ENCODE data around the gene CNPY1.
"Not testable (repeated sequence)": the region's sequence is repeated elsewhere in the genome, so short reads cannot be mapped to it uniquely, and the experiment has no call there.

Gene CNPY1

DNA sequence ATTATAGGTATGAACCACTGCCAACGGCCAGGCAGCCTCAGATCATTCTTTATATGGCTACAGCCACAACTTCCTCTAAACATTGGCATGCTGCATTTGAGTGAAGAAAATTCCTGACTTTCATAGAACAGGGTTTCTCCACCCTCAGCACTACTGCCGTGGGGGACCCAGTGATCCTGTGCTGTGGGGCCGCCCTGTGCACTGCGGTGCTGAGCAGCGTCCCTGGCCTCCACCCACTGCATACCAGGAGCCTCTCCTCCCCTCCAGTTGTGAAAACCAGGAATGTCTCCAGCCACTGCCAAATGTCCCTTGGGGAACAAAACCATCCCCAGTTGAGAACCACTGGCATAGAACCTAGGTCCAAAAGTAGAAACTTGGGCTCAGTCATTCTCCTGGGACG, 15.8 kb downstream of the CNPY1 start:
- DNase-seq, result no peak

DNA sequence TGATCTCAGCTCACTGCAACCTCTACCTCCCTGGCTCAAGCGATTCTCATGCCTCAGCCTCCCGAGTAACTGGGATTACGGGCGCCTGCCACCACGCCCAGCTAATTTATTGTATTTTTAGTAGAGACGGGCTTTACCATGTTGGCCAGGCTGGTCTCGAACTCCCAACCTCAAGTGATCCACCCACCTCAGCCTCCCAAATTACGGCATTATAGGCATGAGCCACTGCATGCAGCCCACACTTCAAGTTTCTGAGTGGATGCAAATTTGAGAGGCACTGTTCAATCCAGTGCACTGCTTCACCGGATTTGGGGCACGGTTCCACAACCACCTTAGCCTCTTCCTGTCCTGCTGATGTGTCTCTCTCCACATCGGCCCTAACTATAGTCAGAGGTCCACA, 16.5 kb downstream of the CNPY1 start:
- DNase-seq, result no peak

DNA sequence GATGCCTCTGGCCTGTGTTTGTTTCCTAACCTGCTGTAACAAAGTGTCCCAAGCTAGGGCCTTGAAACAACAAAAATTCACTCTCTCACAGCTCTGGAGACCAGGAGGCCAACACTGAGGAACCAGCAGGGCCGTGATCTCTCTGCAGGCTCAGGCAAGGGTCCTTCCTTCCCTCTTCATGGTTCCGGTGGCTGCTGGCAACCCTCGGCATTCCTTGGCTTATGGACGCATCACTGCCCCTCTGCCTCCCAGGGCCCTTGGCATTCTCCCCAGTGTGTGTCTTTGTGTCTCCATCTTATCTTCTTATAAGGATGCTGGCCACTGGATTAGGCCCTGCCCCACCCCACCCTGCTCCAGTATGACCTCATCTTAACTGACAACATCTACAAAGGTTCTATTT, 17.0 kb downstream of the CNPY1 start:
- DNase-seq, result no peak

DNA sequence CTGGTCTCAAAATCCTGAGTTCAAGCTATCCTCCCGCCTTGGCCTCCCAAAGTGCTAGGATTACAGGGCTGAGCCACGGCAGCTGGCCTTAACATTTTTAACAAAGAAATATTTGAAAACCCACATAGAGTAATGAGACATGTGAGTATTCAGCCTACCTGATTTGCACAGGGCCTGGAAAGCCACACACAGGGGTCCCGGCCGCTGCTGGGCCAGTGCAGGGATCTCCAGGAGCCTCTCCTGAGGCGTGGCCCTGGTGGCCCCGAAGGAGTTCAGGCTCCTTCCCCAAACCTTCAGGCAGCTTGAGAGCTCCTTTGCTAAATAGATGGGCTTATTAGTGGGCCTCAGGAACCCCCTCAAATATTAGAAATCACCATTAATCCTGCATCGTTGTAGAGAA, 18.7 kb downstream of the CNPY1 start:
- no peak for DNase-seq

DNA sequence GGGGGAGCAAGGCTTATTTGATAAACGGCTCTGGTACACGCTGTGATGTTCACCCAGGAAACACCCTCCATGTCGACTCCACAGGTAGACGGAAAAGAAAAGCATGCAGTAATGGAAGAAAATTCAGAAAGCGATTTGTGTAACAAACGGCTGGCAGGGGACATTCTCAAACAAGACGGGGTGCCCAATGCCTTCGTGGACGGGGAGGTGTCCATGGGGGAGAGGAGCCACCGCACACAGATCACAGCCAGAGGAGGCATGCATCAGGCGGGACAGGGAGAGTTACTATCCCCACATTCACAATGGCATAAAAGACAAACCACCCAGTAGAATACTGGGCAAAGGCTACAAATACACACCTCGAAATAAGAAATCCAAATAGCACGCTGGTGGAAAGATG, 20.1 kb downstream of the CNPY1 start:
- DNase-seq, result no peak

DNA sequence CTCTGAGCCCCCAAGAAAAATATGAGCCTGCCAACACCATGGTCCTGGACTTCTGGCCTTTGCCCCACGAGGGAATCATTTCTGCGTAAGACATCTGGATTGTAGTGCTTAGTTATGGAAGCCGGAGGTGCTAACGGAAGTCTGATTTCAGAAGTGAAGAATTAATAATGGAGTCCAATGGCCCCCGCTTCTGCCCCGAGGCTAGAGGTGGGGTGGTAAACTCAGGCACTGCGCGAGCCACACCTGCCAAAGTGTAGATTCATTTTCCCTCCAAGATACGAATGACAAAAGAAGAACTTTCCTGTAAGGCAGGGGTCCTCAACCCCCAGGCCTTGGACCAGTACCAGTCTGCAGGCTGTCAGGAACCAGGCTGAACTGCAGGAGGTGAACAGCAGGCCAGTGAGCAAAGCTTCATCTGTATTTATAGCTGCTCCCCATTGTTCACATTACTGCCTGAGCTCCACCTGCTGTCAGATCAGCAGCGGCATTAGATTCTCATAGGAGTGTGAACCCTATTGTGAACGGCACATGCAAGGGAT, 22.3 kb downstream of the CNPY1 start:
- DNase-seq, result no peak

DNA sequence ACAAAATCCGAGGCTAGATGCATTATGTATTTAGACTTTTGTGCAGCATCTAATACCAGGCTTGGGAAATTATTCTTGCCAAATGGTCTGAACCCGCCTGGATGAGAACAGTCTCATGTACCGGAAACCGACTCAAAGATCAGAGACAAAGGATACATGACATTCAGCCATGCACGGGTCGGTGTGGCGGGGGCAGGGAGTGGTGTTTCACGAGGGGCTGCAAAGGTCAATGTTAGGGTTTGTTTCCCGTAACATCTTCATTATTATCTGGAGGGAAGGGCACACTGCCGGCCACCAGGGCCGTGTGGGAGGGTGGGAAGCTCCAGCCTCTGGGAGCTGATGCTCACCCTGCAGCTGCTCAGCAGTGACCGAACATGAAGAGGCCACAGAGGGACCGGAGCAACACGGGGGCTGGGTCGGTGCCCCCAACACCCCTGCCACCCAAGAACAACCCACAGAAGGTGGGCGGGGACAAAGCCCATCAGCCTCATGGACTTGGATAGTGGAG, 23.1 kb downstream of the CNPY1 start:
- no peak for DNase-seq

DNA sequence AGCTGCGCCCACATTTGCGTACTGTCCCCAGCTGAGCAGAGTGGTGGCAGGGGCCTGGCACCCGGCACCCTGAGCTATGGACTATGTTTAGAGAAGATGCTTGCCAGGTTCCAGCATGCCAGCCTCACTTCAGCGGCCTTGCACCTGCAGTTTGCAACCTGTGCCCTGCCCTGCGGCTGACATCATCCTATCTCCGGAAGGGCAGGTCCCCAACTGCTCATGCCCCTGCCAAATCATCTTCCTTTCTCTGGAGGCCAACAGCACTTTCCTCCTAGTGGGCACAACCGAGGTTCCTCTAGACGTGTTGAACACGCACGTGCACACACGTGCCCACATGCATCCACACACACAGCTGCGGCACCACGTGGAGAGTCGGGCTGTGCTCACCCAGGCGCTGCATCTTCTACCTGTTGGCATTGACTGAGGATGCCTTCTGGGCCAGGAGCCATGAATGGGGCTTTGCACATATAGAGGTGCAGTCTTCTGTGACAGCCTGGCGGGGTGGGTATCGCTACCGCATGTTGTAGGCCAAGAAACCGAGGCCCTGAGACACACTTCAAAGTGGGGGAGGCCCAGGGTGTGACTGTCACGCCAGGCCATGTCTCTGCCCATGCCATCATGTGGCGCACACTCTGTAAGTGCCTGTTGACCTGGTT, 24.5 kb downstream of the CNPY1 start:
- DNase-seq, result no peak

DNA sequence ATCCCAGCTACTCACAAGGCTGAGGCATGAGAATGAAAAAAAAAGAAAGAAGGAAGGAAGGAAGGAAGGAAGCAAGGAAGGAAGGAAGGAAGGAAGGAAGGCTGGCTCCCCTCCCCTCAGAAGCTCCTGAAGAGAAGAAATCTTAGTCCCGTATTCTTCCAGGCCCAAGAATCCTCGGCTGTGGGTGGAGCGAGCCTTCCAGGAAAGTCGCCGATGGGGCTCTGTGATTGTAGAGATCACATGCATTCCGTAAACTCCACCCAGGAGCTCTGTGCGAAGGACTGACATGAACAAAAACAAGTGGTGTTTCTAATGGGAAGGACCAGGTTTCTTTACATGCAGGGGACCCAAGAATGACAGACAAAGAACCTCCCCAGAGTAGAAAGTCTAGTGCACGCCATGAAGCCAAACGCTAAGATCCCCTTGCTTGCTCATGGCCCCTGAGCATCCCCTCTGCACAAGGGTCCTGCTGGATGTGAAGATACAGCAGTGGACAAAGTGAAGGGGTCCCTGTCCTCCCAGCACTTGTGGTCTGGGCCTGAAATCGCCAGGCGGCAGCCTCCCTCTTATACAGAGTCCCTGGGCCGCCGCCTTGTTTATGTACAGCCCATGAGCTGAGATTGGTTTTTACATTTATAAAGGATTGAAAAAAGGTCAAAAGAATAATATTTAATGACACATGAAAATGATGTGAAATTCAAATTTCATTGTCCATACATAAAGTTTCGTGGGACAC, 25.2 kb downstream of the CNPY1 start:
- DNase-seq, result no peak

DNA sequence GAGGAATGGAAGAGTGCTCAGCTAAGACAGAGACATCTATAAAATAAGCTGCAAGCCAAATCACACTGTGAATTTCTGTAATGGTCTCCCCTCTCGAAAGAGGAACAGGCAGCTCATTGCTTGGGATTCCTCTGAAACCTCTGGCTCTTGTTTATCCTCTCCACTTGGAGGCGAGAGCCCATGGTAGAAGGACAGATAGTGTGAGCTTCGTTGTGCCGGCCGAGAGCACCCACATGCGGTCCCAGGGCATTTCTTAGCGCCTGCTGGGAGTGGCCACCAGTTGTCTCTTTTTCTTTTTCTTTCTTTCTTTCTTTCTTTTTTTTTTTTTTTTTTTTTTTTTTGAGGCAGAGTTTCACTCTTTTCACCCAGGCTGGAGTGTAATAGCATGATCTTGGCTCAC, 26.2 kb downstream of the CNPY1 start:
- DNase-seq, result no peak

DNA sequence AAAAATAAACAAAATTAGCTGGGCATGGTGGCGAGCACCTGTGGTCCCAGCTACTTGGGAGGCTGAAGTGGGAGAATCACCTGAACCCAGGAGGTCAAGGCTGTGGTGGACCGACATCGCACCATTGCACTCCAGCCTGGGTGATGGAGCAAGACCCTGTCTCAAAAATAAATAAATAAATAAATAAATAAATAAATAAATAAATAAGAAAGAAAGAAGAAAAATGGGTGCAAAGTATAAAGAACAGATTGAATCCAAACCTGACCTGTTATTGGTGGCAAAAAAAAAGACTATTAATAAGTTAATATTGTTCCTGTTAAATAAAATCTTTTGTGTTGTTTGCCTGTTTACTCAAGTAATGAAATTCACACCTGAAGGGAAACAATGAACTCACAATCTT, 27.0 kb downstream of the CNPY1 start:
- not testable (repeated sequence) for DNase-seq

DNA sequence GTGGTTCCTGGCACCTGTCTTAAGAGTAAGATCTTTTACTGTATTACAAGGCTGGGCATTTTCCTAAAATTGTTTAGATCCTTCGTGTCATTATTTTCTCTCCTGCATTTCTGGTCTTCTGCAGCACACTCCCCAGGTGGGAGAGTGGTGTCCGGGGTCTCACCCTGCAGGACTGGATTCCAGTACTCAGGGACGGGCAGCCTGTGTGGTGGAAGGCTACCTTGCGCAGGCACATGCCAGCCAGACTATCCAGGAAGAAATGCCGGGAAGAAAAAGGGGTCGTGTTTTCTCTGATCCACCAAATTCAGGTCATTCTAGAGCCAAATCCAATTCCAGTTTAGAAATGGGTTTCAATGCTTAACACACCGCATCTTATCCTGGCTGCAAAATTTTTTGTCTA, 27.7 kb downstream of the CNPY1 start:
- no peak for DNase-seq

DNA sequence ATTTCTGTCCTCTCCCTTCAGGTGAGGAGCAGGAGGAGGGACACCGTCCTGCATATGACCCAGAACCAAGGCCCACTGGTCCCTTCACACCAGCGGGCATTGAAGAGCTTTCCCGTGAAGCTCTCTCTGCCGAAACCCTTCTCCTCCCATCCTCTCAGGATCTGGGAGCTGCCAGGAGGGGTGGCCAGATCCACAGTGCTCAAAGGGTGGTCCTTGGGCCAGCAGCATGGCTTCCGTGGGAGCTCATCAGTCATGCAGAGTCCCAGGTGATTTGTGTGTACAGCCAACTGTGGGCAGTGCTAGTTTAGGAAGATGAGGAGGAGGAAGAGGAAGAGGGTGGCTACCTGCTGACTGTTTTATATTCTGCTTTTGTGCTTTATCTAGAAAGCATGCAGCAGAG, 28.4 kb downstream of the CNPY1 start:
- DNase-seq, result no peak

DNA sequence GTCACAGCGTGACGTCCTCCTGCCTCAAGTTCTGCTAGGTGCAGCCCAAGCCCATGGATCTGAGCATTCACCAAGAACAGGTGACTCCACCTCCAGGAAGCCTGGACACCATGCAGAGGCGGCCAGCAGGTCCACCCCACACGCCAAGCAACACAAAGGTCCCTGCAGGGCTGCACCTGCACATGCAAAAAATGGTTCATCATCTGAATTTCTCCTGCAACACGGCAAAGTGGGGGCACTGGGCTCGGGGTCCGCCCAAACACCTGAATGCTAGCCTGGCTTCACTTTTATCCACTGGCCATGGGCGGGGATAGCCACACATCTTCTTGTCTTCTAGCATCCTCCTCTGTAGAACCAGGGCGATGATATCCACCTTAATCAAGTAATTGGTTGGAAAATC, 28.9 kb downstream of the CNPY1 start:
- no peak for DNase-seq

DNA sequence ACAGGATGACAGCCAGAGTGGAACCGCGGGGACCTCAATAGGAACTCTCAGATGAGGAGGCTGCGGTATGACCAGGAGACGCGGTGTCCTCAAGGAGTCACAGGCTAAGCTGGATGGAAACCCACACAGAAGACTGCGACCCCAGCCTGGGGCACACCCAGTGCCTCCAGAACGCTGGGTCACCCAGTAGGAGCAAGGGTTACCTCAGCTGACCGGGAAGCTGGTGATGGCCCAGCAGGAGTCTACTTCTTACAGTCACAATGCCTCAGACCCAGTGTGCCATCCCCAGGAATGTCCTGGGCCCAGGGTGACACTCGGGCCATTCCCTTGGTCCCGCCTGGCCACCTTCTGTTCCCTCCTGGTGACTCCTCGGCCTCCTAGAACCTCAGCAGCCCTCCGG, 29.9 kb downstream of the CNPY1 start:
- DNase-seq, result no peak

DNA sequence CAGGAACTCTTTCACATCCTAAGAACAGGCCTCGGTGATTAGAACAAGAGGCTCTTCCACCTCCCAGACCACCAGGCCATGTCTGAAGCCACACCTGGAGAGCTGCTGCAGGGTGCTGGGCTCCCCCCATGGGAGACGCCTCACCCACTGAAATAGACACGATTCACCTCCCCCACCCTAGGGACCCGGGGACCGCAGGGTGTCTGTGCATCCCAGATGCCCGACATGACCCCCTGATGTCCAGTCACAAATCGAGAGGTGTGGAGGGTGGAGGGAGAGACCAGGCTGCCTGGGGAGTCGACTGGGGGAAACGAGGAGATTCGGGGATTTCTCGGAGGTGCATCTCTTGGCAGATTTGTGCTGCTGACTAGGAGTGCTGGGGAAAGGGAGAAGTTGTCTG, 31.0 kb downstream of the CNPY1 start:
- DNase-seq, result no peak

DNA sequence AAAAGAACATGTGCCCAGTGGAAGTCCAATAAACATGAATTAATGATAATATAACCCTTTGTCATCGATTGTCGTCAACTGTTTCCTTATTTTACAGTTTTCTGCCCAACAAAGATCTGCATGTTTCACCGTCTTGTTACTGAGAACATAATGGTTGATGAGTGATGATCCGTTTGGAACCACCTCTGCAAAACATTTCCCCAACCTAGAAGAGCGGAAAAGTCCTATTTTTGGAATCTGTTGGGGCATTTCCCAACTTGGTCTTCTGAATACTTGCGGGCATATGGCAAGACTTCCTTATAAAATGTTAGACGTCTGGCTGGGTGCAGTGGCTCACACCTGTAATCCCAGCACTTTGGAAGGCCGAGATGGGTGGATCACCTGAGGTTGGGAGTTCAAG, 32.1 kb downstream of the CNPY1 start:
- no peak for DNase-seq

DNA sequence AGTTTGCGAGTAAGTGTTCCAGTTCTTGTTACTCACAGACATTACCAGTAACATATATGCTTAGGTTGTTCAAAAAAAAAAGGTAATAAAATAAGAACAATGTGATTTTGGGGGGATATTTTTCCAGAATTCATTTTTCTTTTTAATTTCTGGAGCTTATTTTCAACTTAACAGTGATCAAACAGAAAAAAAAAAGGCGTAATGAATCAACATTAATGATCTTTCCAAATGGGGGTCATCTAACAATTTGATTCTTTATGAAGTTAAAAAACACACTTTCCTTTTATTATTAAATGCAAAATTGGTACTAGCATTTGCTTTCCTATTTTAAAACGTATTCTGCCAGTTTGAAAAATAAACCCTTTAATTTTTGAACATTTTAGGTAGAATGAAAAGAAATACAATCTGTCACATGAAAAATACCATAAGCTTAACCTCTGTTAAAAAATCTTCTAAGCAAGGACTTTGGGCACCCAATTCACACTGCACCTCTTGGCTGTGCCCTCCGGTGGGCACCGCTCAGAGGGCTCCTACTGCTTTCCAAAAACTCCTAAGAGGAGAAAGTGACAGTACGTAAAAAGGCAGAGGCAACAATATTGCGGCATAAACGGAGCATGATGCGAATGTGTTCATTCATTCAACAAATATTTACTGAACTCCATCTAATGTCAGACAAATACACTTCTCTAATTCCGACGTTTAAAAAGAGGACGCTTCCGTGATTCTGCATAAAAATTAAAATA, 32.6 kb downstream of the CNPY1 start:
- DNase-seq, result no peak

DNA sequence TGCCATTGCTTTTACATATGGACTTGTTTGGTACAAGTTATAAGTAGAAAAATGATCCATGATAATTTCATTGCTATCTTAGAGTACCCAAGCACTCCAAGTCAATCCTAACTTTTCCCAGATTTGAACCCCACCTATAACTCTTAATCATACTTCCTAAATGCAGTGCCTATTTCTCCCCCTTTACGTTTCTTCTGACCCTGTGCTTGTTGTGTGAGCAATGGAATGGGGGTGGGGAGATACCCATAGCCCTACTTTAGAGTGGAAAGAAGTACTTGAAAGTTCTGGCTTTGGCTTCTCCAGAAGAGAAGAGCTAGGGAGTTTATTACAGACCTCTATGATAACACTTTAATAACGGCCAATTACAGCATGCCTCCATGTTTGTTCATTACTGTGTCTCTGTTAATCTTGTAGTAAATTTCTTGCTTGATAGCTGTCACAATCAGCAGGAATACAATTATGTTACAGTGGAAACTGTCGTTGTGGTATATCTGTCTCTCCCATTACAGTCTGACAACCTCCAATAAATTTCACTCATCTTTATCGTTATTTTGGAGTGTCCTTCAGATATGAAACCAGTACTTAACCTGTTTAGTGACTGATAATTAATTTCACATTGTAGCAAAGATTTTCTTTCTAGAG, 34.0 kb downstream of the CNPY1 start:
- DNase-seq, result no peak

DNA sequence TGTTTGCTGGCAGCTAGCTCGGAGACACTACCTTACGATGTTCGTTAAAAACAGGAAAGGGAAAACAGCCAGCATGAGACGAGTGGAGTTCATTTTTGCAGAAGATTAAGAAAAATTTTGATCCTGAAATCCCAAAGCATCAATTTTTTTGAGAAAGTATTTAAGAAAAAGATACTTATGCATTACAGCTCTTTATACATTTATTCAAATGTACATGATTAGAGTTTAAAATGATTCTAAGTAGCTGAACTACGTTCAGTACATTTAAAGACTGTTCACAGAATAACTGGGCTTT, 34.7 kb downstream of the CNPY1 start:
- DNase-seq, result no peak

DNA sequence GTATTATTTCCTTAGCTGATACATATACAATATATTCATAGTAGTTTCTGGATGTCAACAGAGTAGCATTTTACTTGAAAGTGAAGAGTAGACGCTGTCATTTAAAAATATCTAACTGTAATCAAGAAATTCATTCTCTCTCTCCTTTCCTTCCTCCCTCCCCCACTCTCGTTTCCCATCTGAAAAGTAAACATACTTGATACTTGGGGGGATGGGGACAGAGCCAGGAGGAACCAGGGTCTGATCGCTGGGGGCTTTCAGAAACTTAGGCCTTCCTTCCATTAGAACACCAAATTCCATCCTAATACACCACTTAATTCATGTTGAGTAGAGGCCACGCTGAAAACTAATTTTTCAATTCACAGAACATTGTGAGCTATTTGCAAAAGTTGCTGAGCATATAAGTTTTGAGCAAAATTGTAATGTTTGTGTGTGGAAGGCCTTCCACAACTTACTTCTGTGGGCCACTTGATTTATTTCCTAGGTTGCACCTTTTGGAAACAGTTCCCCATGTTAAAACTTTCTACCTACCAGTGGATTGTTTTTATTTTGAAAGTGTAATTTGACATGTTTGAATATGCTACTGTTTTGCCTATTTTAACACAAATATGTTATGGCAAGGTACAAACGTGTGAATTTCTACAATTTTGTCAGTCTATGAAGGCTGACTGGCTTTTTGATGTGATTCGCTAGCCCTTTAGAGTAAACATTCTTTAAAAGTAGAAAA, 35.2 kb downstream of the CNPY1 start:
- no peak for DNase-seq

DNA sequence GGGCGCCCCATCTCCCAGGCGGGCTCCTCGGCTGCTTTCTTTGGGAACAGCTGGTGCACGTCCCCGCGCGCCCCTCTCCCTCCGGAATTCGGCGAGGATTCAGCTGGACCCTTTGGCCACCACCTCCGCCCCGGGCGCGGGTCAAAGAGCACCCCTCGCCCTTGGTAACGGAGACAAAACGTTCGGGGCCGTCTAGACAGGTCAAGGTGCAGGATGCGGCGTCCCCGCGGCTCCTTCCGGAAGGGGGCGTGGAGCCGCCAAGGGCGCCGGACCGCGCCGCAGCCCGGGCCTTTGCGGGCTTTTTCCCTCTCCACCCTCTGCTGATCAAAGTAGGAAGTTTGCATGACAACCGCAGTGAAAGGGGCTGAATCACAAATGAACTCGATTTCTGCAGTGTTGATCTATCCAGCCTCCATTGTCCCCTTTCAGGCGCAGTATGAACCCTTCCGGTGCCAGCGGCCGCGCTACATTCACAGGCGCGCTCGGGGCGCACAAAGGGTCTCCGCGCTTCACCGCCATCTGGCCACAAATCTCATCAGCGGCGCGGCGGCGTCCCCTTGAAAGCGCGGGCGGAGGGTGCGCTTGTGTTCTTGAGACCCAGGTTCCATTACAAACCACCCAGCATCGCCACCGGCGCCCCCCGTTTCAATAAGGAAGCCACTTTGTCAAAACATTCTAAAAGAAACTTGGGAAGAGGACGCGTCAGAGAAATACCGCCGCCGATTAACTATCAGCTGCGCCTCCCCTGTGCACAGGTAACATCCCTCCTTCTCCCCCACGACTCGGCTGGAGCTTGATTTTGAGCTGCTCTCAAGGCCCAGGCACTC, 36.4 kb downstream of the CNPY1 start:
- DNase-seq, result no peak

Measured in NCI-H187 treated with DMSO at 0.1 percent for 48 hours (cell line).